ENCODE measurements around the gene PMEL.

PMEL gene

DNA sequence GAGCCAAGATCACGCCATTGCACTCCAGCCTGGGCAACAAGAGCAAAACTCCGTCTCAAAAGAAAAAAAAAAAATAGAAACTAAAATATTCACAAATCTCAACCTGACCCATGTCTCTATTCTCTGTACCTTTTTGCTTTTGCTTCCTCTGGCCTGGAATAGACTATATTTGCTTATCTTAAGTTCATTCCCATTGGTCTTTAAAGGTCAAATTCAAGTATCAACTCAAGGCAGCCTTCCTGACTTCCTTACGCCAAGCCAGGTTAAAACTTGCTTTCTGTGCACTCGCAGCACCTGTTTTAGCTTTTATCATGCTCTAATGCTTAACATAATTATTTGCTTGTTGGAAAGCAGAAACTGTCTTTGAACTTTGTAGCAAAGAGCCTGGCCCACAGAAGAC is 52.9 kb downstream of the PMEL start:
- no peak for DNase-seq

DNA sequence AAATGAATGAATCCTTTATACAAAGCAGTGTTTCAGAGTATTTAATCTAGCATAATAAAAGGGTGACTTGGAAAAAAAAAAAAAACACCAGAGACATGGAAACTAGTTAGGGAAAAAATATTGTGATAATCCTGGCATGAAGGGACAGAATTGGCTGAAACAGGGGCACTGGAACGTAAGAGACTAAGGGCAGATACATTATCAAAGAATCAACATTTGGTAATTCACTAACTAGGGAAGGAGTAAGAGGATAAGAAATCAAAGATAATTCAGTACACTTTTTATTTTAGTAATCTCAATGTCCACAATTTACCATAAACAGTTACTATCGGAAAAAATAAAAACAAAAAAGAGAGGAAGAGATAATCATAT is 56.3 kb downstream of the PMEL start:
- DNase-seq: no peak

DNA sequence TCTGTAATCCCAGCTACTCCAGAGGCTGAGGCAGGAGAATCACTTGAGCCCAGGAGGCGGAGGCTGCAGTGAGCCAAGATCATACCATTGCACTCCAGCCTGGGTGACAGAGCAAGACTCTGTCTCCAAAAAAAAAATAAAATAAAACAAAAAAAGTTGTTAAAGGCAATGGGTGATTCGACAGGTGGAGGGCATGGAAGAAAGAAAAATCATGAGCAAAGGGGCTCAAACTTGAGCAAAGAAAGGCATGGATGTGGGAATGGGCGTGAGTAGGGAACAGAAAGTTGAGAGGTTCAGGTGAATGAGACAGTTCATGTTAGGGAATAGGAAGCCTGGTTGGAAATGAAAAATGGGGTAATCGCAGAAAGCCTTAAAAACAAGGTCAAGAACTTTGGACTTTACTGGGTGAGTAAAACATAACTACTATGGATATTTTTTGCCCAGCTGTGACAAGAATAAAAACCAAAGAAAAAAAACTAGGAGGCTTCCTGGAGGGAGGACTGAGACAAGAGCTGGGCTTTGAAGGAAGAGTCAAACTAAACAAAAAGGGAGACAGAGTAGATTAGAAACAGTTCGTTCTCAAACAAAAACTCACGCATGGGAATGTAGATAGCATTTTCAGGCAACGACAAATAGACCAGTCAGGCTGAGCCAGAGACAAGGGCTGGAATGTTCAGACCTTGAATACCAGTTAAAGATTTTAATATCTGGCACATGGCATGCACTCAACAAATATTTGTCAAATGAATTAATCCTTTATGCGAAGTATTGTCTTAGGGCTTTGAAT is 56.9 kb downstream of the PMEL start:
- DNase-seq: no peak

DNA sequence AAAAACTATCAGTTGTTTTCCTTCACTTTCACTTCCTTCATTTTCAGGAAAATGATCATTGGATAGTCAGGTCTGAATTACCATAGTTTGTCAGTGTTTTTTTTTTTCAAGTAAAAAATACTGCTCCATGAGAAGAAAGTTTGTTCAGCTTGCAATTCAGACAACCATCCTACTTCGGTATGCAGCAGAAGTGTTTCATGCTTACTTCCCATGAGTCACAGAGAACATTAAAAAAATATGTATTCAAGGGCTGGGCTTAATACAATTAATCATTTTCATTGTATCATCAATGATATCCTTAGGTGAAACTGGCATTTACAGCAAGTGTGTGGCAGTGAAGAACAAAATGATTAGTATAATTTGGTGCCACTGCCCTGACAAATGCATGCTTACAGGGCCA is 59.8 kb downstream of the PMEL start:
- DNase-seq: no peak

Measured in activated T-cell treated with anti-CD3 and anti-CD28 coated beads for 4 hours (primary cell).